HUES64 (cell line): ENCODE measurements around the gene LRRC51. TPM values are rescaled to one million over a fixed set of nuclear protein-coding genes. Genes with fewer than 3 reads are reported as not detected.

Source experiments
- H3K27ac ChIP-seq: 2 replicates; pipeline ENCODE4 v1.7.0; 2013; ENCODE audit warnings: low read depth, low read length, inconsistent platforms
- H3K27me3 ChIP-seq: 2 replicates; pipeline ENCODE4 v1.6.1; 2013; ENCODE audit warnings: mild to moderate bottlenecking, low read length; ENCODE audit not compliant: insufficient read depth
- H3K36me3 ChIP-seq: 2 replicates; pipeline ENCODE4 v1.6.1; 2013; ENCODE audit warnings: mild to moderate bottlenecking, low read length; ENCODE audit not compliant: insufficient read depth
- H3K4me1 ChIP-seq: 2 replicates; pipeline ENCODE4 v1.6.1; 2013; ENCODE audit warnings: mild to moderate bottlenecking, low read length, moderate library complexity; ENCODE audit not compliant: insufficient read depth
- H3K4me3 ChIP-seq: 2 replicates; pipeline ENCODE4 v1.5.1; 2013; ENCODE audit warnings: mild to moderate bottlenecking, low read length, moderate library complexity
- H3K9ac ChIP-seq: 2 replicates; pipeline ENCODE4 v1.6.1; 2013; ENCODE audit warnings: mild to moderate bottlenecking, low read depth, low read length
- H3K9me3 ChIP-seq: 2 replicates; pipeline ENCODE4 v1.6.1; 2013; ENCODE audit warnings: low read depth, low read length; ENCODE audit not compliant: insufficient read depth
- WGBS: fragments of 150-250, 120-280 bp; methylation state at CpG from one replicate; pipeline ENCODE4 v1.1.7; 2013; ENCODE audit warnings: missing lambda C conversion rate; 5-methylcytosine and 5-hydroxymethylcytosine counted together
- polyA plus RNA-seq, 2 experiments: library from polyadenylated mRNA; stranded (reverse); fragments of 50-300 nt; gene quantifications; one replicate each; pipeline ENCODE4 v1.2.3, GENCODE V29; 2013

The LRRC51 gene, protein sequence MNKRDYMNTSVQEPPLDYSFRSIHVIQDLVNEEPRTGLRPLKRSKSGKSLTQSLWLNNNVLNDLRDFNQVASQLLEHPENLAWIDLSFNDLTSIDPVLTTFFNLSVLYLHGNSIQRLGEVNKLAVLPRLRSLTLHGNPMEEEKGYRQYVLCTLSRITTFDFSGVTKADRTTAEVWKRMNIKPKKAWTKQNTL
- polyA plus RNA-seq (2013, experiment 1 of 2) = 5.0 TPM
- polyA plus RNA-seq (2013, experiment 2 of 2) = 6.4 TPM

DNA sequence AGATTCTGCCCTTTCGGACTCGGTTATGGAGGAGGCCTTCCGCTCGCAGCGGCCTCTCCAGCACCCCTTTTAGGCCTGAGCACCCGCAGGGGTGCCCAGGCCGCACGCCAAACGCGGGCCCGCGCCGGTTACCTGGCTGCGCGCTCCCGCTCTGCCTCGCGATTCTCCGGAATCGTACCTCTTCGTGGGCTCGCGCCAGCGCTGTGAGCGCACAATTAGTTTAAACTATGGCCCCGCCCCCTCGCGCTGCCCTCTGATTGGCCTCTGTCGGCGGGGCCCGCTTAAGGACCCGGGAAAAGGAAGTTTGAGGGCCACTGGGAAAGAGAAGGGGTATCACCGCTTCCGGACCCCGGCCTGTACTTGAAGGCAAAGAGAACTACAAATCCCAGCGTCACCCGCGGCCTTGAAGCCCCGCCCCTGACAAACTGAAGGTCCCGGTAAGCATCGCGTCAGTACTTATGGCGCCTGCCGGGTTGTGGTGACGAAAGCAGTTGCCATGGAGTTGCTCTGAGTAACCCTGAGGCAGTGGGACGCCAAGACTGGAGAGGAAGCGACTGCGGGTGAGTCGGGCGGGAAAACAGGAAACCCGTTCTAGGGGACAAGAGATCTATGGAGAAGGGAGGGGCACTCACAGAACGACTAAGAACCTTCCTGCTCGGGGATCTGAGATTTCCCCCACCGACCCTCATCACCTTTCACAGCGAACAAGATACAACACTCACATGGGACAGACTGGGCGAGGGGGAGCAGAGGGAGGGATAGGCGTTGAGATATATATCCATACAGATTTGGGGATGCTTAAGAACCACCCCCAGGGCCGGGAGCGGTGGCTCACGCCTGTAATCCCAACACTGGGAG lies at the start of gene LRRC51, which contains the start of gene NUMA1:
LRRC51 (plus strand) TSS at position 525 of the 858 bp plus-strand sequence. CDS start 8,234 bp downstream, outside the sequence.
NUMA1 (minus strand) TSS at position 217 of the 858 bp plus-strand sequence. CDS start 44,599 bp downstream, outside the sequence.
- peak within 1 kb of the TSS; percentile 83 for H3K9ac ChIP-seq

DNA sequence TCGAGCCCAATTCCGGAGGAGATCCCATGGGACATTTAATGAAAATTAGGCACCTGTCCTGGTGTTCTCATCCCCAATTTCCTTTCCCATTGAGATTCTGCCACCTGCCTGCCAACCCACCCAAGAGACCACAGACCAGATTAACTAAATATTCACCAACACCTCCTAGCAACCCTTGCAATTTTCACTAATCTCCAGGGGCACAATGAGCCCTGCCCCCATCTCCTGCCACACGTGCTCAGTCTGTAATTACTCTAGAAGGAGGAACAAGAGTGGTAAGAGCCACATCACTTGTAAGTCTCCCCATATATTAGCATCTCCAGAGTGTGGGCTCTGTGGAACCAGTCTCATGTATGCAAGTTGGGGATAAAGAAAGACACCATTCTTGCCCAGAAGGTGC lies 44.0 kb upstream of the LRRC51 start:
- no peak overlapping the region for H3K9ac ChIP-seq
- 87% methylated on average over 3 of the region's 3 CpGs for WGBS
- peaks cover 44% of the 10 kb centered on the region for H3K36me3 ChIP-seq
- H3K27ac ChIP-seq = no peak overlapping the region
- H3K27me3 ChIP-seq = no peaks in the 10 kb centered on the region
- H3K4me3 ChIP-seq = no peak overlapping the region
- H3K9me3 ChIP-seq = no peaks in the 10 kb centered on the region
- H3K4me1 ChIP-seq = peaks cover 36% of the 10 kb centered on the region

More for the DNA sequence above, at the start of gene LRRC51, which contains the start of gene NUMA1:
- peak within 1 kb of the TSS; percentile 92 for H3K27ac ChIP-seq
- no peaks in the 10 kb centered on the region for H3K27me3 ChIP-seq
- H3K9me3 ChIP-seq = no peaks in the 10 kb centered on the region
- peaks cover 6% of the 10 kb centered on the region; the same call in 1 of the 2 replicates for H3K4me1 ChIP-seq
- 1% methylated on average over 55 of the region's 60 CpGs for WGBS
- H3K36me3 ChIP-seq = peaks cover 5% of the 10 kb centered on the region; the same call in 1 of the 2 replicates
- H3K4me3 ChIP-seq = peak within 1 kb of the TSS; percentile 89

DNA sequence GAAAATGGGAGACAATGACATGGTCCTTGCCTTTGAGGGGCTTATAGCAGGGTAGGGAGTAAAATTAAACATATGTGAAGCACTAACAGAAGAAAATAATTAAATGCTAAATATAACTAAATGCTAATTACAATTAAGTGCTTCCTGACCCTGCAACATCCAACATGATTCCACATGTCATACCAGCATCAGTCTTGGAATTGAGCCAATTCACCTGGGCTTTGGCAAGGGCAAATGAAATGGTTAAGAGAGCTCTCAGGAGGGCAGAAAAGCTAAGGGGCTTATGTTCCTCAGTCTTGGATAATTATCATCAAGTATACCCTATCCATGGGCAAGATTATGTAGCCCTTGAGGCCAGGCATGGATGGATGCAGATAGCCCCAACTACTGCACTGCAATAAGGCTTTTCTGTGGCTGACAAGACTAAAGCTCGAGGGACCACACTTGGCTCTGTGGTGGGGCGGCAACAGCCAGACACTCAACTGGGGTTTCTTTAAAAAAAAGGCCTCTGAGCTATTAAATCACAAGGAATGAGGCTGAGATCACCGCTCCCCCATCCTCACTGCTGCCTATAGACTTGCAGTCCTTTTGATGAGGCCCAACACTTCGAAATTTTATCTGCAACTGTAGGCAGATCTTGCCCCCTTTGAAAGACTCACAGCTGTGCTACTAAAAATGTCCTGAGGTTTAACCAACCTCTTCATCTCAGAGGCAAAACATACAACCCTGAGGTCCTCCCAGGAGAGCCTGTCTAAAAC lies 42.9 kb upstream of the LRRC51 start:
- Histone ChIP-seq H3K9ac (no peak overlapping the region), H3K27ac (0 out of 2 replicates have a peak overlapping the region, but pooled peaks have one; percentile 10), H3K4me1 (peaks cover 46% of the 10 kb centered on the region), H3K9me3 (no peaks in the 10 kb centered on the region), H3K4me3 (no peak overlapping the region), H3K36me3 (peaks cover 34% of the 10 kb centered on the region), H3K27me3 (no peaks in the 10 kb centered on the region)
- WGBS = 91% methylated on average over 4 of the region's 4 CpGs

DNA sequence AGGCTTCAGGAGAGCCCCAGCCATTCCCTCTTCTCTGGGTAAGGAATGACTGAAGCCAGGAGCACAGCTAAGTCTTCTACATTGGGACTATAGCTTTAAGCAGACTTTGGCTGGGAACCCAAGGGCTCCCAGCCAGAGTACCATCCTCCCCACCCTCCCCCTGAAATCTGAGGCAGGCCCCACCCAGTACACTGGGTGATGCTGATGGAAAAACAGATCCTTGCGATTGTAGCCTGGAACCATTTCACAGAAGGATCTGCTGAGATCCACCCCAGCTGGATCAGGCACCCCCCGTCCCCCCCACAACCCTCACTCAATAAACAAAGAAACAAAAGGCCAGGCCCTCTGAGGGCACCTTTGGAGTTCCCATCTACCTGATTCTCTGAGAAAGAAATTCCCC lies 42.2 kb upstream of the LRRC51 start:
- H3K27me3 ChIP-seq = no peaks in the 10 kb centered on the region
- peak overlapping the region; percentile 65 for H3K27ac ChIP-seq
- 79% methylated on average over 2 of the region's 2 CpGs for WGBS
- no peak overlapping the region for H3K4me3 ChIP-seq
- 0 out of 2 replicates have a peak overlapping the region, but pooled peaks have one; percentile 20 for H3K9ac ChIP-seq
- H3K36me3 ChIP-seq = peaks cover 27% of the 10 kb centered on the region
- no peaks in the 10 kb centered on the region for H3K9me3 ChIP-seq
- H3K4me1 ChIP-seq = peaks cover 46% of the 10 kb centered on the region

DNA sequence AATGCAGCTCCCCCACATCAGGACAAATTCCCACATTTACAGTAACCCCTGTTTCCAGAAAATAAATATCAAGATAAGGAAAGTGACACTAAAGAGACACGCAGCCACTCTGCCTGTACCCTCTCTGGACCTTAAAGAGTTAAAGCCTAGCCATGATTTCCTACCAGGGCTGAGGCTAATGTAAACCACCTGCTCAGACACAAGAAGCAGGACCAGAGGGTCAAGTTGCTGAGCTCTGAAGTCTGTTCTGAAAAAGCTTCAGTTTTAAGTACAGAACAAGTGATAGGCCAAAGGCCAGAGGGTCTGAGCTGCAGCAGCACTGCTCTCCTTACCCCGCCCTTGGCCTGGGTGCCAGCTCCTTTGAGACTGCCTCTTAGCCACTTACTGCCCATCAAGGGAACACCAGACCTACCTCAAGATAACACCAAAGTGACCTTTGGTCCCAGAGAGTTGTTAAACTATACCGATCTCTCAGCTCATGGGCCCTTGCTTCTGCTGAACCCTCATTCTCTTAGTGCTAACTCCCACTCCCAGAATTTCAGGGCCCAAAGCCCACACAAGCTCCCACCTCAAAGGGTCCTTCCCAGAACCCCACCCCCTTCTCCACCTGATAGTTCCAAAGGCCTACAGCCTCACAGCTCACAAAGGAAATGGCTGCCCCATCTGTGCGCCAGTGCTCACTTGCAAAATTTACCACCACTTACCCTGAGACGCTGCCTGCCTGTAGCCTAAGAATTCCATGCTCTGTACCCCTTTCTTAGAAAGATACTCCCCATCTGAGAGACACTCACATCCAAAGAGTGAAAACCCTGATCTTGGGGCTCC lies 41.4 kb upstream of the LRRC51 start:
- no peaks in the 10 kb centered on the region for H3K27me3 ChIP-seq
- H3K9me3 ChIP-seq = no peaks in the 10 kb centered on the region
- H3K27ac ChIP-seq = peak overlapping the region; percentile 98
- 76% methylated on average over 5 of the region's 5 CpGs for WGBS
- H3K36me3 ChIP-seq = peaks cover 19% of the 10 kb centered on the region
- peak overlapping the region; percentile 68 for H3K9ac ChIP-seq
- H3K4me1 ChIP-seq = peaks cover 46% of the 10 kb centered on the region
- H3K4me3 ChIP-seq = peak overlapping the region; percentile 62

DNA sequence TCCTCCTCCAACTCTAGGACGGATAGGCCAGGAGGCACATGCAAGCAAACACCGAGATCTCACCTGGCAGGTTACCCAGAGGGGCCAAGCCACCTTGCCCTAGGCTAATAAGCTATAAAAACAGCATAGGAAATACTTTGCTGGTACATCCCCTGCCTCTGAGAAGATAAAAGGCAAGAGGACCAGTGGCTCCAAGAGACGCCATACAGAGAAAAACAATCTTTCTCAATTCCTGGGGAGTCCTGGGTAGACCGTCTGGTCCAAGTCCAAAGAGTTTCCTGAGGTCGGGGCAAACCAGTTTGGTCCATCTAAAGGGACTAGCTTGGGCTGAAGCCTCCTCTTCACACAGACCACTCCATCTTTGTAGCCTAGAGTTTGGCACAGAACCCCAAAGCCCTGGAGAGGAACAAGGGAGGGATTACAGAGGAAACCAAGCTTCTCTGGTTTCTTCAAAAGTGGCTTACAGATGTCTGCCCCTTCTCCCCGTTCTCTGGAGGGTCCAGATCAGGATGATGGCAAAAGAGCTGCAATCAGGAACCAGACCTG lies 40.7 kb upstream of the LRRC51 start:
- peak overlapping the region; percentile 98 for H3K27ac ChIP-seq
- H3K4me1 ChIP-seq = peaks cover 46% of the 10 kb centered on the region
- H3K27me3 ChIP-seq = no peaks in the 10 kb centered on the region
- peak overlapping the region; percentile 62 for H3K4me3 ChIP-seq
- no peaks in the 10 kb centered on the region for H3K9me3 ChIP-seq
- H3K9ac ChIP-seq = peak overlapping the region; percentile 68
- peaks cover 14% of the 10 kb centered on the region for H3K36me3 ChIP-seq
- WGBS = 73% methylated on average over 6 of the region's 6 CpGs

DNA sequence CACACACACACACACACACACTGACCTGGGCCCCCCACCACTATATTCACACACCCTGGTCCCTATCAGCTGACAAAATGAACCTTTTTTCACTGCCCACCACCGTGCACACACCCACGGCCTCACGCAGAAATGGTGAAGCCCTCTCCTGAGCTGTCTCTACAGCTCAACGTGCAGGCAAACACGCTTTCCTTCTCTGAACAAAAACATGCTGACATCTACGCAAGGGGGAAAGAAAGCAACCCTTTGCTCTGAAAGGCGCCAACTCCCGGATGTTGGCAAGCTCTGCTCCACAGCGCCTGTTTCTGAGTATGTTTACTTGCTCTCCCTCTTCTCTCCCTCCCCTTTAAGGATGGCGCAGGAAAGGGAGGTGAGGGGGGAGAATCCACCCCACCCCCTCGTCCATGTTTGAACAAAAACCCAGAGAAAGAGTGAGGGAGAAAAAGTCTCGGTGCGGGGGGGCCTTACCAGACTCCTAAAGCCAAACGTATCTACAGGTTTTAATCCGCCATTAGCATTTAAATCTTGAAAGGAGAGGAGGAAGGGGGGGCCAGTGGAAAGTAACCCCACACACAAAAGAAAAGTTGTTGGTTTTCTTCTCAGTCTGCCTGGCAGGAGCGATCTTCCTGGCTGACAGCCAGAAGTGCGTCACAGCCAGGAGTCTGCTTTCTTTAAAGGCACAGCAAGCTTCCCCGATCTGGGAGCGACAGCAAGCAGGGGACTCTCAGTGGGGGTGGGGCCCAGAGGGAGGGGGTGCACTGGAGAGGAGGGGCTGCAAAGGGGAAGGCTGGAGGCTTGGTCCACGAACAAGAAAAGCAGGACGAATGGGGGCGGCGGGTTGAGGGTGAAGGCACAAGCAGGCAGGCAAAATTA lies 39.9 kb upstream of the LRRC51 start:
- Histone ChIP-seq H3K4me3 (peak overlapping the region; percentile 62), H3K27me3 (no peaks in the 10 kb centered on the region), H3K4me1 (peaks cover 46% of the 10 kb centered on the region), H3K27ac (peak overlapping the region; percentile 98), H3K9ac (peak overlapping the region; percentile 68), H3K9me3 (no peaks in the 10 kb centered on the region), H3K36me3 (peaks cover 8% of the 10 kb centered on the region)
- 3% methylated on average over 16 of the region's 23 CpGs for WGBS

DNA sequence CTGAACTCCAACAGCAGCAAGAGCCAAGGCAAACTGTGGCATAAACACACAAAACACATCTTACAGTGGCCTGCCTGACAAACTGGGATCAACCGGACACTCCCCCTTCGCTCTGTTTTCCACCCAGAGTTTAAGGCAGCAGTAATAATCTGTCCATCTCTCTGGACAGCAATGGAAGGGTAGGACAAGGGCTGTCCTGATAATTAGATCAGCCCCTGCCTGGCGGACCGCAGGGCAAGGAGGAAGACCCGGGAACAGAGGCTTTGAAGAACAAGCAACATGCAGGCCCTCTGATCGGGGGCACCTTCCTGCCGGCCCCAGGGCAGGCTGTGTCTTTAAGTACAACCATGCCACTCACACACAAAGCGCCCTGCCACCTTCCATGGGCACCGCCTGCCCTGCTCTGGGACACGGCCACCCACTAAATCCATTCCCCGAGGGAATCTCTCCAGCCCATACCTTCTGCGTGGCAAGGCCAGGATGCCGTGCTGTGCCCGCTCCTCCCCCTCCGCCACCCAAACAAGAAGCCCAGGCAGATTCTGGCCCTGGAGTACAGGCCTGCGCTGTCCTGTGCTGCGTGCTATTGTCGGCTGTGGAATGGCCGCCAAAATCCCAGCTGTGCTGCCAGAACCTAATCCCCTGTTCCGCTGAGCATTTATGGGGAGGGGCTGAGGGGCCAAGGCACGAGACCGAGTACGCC lies 39.1 kb upstream of the LRRC51 start:
- Histone ChIP-seq H3K9me3 (no peaks in the 10 kb centered on the region), H3K27me3 (no peaks in the 10 kb centered on the region), H3K9ac (peak overlapping the region; percentile 68), H3K27ac (peak overlapping the region; percentile 98), H3K4me3 (peak overlapping the region; percentile 62), H3K36me3 (0 out of 2 replicates have a peak, but pooled peaks cover under 1% of the 10 kb centered on the region), H3K4me1 (peaks cover 46% of the 10 kb centered on the region)
- 17% methylated on average over 23 of the region's 23 CpGs for WGBS
